NCI-H774 (cell line): Measurements from ENCODE around the gene MRM3.
"Not testable (repeated sequence)": the region's sequence is repeated elsewhere in the genome, so short reads cannot be mapped to it uniquely, and the experiment has no call there.

ENCODE experiments used
- DNase-seq: peaks from one replicate; lab custom pipeline; 2025; lab: John Stamatoyannopoulos, UW

Gene MRM3

DNA sequence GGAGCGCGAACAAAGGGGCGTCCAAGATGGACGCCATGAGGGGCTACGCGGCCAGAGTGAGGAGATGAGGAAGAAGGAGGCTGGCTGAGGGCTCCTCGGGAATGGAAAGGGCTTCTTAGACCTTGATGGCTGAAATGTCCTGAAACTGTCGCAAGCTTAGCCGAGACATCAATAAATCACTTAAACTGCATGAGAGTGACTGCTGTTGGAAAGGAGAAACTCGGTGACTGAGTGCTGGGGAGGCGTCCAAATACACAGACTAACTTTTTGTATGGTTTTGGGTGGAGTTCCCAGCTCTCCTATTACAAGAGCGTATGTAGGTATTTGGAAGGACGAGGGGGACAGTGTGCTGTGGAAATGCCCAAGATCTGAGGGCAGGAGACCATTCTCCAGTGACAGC lies 28.7 kb upstream of the MRM3 start:
- no peak for DNase-seq

DNA sequence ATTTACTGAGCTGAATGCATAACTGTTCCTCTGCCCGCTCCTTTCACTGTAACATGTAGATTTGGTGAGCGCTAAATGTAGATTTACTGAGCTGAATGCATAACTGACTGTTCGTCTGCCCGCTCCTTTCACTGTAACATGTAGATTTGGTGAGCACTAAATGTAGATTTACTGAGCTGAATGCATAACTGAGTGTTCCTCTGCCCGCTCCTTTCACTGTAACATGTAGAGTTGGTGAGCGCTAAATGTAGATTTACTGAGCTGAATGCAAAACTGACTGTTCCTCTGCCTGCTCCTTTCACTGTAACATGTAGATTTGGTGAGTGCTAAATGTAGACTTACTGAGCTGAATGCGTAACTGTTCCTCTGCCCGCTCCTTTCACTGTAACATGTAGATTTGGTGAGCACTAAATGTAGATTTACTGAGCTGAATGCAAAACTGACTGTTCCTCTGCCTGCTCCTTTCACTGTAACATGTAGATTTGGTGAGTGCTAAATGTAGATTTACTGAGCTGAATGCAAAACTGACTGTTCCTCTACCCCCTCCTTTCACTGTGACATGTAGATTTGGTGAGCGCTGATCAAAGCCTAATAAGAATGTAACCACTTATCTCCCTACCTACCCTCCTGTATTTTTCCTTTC lies 26.7 kb upstream of the MRM3 start:
- not testable (repeated sequence) for DNase-seq

DNA sequence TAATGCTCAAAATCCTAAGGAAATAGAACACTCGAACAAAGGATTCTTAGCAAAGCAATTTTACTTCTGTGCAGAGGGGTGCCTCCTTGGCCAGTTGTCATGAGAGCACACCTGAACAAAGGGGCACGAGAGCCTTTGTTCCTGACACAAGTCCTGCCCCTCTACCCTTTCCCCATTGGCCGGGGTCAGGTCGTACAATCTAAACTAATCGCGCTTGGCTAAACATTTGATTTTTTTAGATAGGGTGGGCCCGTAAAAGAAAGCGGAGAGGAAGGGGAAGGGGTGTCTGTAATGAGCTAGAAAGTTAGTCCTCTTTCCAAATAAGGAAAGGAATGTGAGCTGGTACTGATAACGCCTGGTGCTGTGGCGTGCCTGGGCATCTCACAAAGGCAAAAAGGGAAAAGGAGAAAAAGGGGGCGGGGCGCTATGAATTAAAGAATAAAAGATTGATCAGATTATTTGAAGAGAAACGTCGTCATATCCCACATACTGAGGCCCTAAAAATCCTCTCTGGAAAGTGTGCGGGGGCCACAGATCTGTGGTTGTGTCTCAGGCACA lies 26.1 kb upstream of the MRM3 start:
- DNase-seq, result not testable (repeated sequence)

DNA sequence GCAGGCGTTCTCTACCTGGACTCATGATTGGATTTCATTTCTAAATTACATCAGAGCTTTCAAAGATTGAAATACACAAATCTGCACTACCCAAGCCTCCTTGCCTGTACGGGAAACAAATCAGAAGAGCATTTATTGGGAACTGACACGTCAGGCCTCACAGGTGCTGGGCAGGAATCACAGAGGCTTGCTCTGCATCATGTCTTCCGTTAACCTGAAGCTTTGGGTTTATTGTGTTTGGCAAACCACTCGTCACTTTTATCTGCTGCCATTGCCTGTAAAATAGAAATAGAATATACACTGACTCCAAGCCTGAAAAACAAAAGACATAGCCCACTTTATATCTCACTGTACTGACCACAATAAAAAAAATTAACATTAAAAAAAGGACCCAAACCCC lies 22.2 kb upstream of the MRM3 start:
- no peak for DNase-seq

DNA sequence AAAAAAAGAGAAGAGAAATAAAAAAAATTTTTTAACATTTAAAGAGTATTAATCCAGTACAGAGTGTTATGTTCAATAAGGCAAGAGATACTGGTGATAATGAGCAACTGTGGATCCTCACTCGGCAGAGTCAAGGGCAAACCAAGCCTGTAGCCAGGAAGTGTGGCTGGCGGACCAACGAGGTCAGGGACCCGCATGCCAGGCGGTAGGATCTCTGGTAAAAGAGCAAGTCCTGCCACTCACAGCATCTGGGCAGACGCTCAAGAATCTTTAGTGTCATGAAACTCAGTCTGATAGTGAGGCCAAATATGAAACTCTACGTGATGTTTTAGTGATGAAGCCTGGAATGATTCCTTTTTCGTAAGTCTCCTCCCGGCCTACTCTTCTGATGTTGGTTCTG lies 21.8 kb upstream of the MRM3 start:
- no peak for DNase-seq

DNA sequence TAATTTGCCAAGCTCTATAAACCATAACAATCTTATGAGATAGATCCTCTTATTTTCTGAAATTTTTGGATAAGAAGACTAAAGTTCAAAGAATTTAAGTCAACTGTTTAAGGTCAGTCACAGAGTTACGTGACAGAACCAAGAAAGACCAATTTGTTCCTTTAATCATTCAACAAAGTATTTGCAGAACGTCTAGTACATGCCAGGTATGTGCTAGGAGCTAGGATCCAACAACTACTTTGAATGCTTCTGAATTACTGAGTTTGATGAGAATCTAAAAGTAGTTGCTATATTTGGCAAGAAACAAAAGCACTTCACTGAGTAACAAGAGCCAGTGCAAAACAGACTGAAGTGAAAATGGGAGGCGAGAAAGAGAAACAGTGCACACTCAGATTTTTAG lies 15.1 kb upstream of the MRM3 start:
- DNase-seq, result no peak

DNA sequence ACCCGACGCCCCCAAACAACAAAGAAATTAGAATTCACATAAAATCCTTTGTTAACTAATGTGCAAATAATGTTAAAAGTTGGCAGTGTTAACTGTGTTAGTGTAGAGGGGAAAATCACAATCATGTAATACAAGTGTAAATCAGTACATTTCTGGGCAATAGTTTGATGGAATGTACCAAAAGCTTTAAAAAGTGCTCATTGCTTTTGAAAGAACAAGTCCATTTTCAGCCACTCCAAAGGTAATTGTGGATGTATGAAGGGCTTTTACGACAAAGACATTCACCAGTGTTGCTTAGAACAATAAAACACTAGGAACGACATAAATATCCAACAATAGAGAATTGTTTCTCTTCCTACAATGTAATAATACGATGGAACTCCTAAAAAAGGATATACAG lies 9.1 kb upstream of the MRM3 start:
- no peak for DNase-seq

DNA sequence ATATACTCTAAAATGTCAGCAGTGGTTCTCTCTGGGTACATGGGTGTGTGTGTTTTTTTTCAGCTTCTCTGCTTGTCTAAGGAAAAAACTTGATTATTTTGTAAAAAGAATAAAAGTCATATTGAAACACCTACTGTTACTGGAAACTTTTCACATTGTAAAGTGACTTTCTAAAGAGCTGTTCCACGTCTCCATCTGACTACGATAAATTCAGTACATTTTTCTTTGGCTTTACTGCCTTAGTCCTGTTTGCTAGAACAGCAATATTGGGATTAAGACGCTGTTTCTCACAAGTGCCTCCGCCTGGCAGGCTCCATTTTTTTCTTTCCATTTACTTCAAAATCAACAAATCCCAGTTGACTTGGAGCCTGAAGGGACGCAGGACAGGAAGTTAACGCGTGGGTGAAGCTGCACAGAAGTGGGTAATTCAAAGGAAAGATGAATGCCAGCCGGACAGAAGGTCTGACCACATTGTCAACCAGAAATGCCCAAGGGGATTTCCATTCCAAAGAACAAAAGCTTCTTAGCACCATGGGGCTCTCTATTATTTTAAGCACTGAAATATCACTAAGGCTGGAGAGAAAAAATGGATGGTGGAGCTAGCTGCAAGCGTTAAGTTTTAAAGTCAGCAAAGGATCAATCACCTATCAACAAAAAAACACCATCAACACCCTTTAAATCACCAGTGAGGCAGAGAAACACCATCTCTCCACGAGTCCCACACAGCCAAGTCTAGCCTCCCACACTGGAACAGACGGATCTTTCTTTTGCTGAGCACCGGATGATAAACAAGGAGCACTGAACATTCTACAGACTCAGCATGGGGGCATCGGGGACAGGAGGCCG lies 8.5 kb upstream of the MRM3 start:
- DNase-seq, result no peak

DNA sequence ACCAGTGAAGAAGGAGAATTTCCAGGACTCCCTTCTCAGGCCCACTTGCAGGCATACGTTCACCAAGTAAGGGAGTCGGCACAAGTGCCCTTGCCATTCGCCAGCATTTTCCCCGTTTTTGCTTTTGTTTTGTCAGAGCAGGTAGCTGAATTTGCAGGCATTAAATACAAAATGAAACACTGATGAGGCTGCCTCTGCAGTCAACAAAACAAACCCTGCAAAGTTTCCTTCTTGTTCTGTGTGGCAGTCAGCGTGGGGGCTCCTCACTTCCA lies 7.9 kb upstream of the MRM3 start:
- DNase-seq, result no peak

DNA sequence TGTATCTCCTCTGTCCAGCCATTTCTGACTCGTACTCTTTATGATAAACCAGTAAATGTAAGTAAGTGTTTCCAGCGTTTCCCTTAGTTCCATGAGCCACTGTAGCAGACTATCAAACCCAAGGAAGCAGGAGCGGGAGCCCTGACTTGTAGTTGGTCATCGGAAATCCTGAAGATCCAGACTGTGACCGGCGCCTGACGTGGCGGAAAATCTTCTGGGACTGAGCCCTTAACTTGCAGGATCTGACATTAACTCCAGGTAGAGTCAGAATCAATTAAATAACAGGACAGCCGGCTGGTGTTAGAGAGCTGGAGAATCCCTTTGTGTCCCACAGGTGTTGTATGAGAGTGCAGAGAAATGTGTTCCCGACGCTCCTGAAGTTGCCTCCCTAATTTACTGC lies 4.1 kb upstream of the MRM3 start:
- no peak for DNase-seq

DNA sequence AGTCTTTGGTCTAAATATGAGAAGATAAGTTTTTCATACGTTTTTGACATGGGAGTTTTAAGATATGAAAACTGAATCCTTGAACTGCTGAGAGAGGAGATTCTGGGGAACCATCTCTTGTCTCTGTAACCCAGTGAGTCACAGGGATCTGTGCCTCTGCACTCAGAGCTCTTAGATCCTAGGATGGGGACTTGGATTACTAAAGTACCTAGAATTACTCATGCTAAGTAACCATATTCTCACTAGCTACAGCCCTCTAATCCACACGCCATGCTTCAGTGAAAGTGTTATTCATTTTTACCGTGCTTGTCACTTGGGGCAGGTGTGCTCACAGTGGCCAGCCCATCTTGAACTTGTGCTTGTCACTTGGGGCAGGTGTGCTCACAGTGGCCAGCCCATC lies 2.0 kb downstream of the MRM3 start:
- no peak for DNase-seq

DNA sequence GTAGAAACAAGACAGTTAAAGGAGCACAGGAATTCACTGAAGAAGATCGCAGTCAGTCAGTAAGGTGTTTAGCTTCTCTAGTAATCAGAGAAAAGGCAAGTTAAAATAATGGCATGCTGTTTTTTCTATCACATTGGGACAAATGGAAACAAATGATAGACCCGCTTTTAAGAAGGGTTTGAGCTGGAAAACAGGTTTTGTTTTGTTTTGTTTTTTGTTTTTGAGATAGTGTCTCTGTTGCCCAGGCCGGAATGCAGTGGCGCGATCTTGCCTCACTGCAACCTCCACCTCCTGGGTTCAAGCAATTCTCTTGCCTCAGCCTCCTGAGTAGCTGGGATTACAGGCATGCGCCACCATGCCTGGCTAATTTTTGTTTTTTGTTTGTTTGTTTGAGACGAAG lies 3.7 kb downstream of the MRM3 start:
- not testable (repeated sequence) for DNase-seq

DNA sequence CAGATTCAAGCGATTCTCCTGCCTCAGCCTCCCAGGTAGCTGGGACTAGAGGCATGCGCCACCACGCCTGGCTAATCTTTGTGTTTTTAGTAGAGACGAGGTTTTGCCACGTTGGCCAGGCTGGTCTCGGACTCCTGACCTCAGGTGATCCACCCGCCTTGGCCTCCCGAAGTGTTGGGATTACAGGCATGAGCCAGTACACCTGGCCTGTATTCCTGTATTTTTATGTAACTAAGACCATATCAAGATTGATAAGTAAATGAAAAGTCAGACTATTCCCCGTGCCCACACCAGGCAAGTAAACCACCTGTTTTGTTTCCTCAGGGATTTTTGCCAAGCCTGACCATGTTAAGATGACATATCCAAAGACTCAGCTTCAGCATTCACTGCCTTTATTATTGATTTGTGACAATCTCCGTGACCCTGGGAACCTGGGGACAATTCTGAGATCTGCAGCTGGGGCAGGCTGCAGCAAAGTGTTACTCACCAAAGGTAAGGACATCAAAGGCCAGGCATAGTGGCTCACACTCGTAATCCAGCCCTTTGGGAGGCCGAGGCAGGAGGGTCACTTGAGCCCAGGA lies 5.6 kb downstream of the MRM3 start:
- no peak for DNase-seq

DNA sequence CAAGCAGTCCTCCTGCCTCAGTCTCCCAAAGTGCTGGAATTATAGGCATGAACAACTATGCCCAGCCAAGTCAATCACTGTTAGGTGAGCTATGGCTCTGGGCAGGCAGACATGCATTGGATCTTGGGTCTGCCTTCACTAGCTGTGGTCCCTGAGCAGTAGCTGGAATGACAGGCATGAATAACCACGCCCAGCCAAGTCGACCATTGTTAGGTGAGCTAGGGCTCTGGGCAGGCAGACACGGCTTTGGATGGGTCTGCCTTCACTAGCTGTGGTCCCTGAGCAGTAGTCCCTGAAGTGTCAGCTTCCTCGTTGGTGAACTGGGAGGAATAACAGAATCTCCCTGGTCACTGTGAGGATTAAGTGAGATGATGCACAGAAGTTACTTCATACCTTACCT lies 6.4 kb downstream of the MRM3 start:
- no peak for DNase-seq

DNA sequence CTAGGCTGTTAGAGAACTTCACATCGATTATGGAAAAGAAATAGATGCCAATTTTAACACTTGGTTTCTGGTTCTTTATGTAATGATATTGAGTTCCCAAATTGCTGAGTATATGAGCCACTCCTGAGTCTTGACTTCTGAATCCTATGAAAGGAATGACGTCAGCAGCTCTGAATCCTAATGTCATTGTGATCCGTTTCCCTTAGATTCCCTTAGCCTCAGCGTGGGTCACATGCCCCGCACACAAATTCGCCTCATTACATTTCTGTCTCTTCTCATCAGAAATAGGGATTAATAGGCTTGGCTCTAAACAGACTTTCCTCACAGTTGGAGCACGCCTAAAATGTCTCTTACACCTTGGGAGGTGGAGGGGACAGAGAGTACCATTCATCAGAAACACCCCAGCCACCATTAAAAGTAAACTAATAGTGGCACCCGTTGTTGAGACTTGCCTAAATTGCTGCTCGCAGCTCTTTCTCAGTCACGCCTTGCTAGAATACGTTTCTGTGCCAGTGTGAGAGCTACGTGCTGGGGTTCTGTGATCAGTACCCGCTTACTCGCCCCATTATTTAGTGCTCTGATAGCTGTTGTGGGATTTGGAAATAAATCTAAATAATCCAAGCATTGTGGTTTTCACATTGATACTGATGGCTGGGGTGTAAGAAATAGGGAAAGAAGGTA lies 7.1 kb downstream of the MRM3 start:
- no peak for DNase-seq

DNA sequence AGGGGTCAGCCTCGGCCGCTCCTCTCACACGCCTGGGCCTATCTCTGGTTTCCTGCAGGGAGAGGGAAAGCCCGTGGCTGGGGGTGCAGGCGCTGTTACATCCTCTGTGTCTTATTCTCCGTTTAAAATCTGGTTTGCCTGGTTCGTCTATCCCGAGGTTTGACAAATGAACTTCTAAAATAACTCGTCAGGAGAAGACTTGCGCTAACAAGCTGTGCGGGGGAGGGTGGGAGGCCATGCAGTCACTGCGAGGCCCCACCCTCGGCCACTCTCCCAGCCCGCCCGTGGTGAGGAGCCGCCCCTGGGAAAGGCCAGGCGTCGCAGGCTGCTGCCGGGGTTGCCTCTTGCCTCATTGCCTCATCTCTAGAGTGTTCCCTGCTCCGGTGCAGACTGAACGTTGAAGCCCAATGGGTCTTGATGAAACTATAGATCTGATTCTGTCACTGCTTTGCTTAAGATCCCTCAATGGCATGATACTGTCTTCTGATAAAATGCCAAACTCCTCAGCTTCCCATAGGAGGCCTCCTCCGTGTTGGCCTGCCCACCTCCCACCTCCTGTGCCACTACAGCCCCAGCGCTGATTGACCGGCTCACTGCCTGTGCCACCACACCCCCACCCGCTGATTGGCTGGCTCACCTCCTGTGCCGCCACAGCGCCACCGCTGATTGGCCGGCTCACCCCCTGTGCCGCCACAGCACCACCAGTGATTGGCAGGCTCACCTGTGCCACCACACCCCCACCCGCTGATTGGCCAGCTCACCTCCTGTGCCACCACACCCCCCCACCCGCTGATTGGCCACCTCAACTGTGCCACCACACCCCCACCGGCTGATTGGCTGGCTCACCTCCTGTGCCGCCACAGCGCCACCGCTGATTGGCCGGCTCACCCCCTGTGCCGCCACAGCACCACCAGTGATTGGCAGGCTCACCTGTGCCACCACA lies 8.0 kb downstream of the MRM3 start:
- not testable (repeated sequence) for DNase-seq

DNA sequence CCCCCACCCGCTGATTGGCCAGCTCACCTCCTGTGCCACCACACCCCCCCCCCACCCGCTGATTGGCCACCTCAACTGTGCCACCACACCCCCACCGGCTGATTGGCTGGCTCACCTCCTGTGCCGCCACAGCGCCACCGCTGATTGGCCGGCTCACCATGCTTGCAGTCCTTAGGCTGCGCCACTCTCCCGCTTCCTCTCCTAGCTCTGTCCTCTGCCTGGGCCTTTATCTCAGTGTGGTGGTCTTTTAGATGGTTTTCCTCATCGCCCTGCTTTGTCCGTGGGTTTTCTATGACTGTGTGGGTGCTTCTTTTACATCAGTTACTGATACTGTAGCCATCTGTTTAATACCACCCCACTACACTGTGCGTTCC lies 8.7 kb downstream of the MRM3 start:
- not testable (repeated sequence) for DNase-seq

DNA sequence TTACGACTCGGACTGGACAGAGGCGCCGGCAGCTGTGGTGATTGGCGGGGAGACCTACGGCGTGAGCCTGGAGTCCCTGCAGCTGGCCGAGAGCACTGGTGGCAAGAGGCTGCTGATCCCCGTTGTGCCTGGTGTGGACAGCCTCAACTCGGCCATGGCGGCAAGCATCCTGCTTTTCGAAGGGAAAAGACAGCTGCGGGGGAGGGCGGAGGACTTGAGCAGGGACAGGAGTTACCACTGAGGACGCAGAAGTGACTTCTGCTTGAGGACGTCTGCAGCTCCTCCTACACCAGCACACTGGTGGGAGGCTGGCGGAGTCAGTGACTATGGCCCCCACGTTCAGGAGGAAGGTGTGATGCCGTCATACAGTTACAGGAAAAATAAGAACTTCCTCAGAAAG lies 9.7 kb downstream of the MRM3 start:
- no peak for DNase-seq

DNA sequence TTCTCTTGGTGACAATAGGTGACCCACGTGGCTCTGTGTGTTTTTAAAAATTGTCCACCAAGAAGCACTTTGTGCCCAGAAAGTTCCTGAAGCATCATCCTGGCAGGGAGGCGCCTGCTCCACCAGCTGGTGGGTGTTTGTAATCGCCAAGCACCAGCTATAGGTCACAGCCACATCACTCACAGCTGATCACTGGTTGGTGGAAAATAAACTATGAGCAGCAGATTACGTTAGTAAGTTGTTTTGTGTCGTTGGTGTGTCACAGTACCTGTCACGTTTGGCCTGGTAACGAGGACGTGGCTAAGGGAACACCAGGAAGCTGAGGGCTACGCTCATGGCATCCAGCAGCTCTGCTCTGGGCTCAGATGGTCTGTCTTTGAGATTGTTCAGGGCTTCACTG lies 10.1 kb downstream of the MRM3 start:
- no peak for DNase-seq

DNA sequence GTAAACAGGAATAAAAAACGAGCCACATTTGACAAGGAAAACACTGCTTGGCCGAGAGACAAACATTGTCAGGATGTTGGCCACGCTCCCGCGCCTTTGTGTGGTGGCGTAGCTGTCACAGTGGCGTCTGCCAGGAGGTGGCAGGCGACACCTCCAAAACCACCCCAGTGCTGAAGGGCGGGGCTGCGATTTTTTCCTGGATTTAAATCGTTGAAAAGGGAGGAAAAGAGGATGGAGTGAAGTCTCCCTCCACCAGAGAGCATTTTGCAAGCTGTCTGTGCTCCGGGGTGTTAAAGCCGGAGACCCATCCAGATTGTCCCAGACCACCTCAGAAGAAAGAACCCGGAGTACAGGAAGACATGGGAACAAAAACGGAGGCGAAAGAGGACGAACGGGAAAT lies 12.7 kb downstream of the MRM3 start:
- DNase-seq, result peak; percentile 25

DNA sequence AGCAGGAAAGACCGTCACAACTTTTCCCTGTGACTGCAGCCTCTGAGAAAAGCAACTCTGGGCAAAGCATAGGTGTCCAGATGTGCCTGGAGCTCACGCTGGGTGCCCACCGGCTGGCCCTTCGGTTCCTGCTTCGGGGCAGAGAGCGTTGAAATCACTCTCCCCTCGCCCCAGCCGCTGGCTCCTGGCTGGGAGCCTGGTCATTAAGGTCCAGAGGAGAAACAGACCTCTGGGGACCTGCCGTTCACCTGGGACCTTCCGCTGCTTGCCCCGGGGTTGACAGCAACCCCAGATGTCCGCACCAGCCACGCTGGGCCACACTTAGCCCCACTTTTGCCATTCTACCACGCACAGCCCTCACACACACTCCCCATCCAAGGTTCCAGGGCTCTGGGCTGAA lies 13.1 kb downstream of the MRM3 start:
- no peak for DNase-seq

DNA sequence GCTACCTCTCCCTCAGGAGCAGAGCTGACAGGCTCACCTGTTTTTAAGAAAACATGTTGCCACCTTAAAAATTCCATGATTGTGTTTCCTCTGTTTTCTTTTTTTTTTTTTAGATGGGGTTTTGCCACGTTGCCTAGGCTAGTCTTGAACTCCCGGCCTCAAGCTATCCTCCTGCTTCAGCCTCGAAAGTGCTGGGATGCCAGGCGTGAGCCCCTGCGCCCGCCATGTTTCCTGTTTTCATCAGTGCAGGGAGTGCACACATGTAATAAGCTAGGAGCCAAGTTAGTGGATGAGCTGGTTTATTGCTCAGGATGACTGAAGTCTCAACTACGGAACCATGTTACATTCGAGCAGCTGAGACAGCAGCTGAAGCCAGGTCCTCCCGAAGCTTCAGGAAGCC lies 13.6 kb downstream of the MRM3 start:
- DNase-seq, result no peak
